OCI-LY1 (cell line): Measurements from ENCODE around the gene ABCA13.

Experiments
- H2AFZ ChIP-seq: fragments of 200-600 bp; sonication (generic), shearing (Covaris generic); 2 replicates; pipeline ENCODE4 v1.6.0; 2014; ENCODE audit warnings: antibody characterized with exemption, mild to moderate bottlenecking, low read length
- H3F3A ChIP-seq: fragments of 200-600 bp; sonication (generic), shearing (Covaris generic); 2 replicates; pipeline ENCODE4 v1.6.0; 2014; ENCODE audit warnings: mild to moderate bottlenecking, antibody characterized with exemption, low read length, moderate library complexity; ENCODE audit not compliant: insufficient read depth
- H3K27ac ChIP-seq: fragments of 200-600 bp; sonication (generic); 2 replicates; pipeline ENCODE4 v1.5.1; 2014; ENCODE audit warnings: low read length, mixed run types, mild to moderate bottlenecking, low read depth; ENCODE audit not compliant: poor library complexity, severe bottlenecking
- H3K27me3 ChIP-seq: fragments of 200-600 bp; sonication (generic); 2 replicates; pipeline ENCODE4 v1.6.0; 2014; ENCODE audit warnings: antibody characterized with exemption, mild to moderate bottlenecking, low read length, moderate library complexity; ENCODE audit not compliant: insufficient read depth
- H3K36me3 ChIP-seq: fragments of 200-600 bp; sonication (generic); 2 replicates; pipeline ENCODE4 v1.6.1; 2014; ENCODE audit warnings: mild to moderate bottlenecking, antibody characterized with exemption, low read length, moderate library complexity, mixed read lengths; ENCODE audit not compliant: insufficient read depth
- H3K4me1 ChIP-seq: fragments of 200-600 bp; sonication (generic); 2 replicates; pipeline ENCODE4 v1.5.1; 2014; ENCODE audit warnings: mild to moderate bottlenecking, low read length, moderate library complexity; ENCODE audit not compliant: insufficient read depth, severe bottlenecking
- H3K4me2 ChIP-seq: fragments of 200-600 bp; sonication (generic), shearing (Covaris generic); 2 replicates; pipeline ENCODE4 v1.6.1; 2014; ENCODE audit warnings: low read length
- H3K4me3 ChIP-seq: fragments of 200-600 bp; sonication (generic); 2 replicates; pipeline ENCODE4 v1.5.1; 2014; ENCODE audit warnings: low read length, low read depth, mild to moderate bottlenecking, mixed read lengths; ENCODE audit not compliant: poor library complexity, severe bottlenecking
- H3K79me2 ChIP-seq: fragments of 200-600 bp; shearing (Covaris generic); 2 replicates; pipeline ENCODE4 v1.6.1; 2016; ENCODE audit warnings: mixed run types, low read length, mixed read lengths; ENCODE audit not compliant: insufficient read depth
- H3K9ac ChIP-seq: fragments of 200-600 bp; sonication (generic), shearing (Covaris generic); 2 replicates; pipeline ENCODE4 v1.6.1; 2014; ENCODE audit warnings: mild to moderate bottlenecking, low read length, mixed read lengths
- H3K9me2 ChIP-seq: fragments of 200-600 bp; sonication (generic), shearing (Covaris generic); 2 replicates; pipeline ENCODE4 v1.6.1; 2014; ENCODE audit warnings: low read depth, mild to moderate bottlenecking, low read length, mixed read lengths
- H3K9me3 ChIP-seq: fragments of 200-600 bp; shearing (Covaris generic); 2 replicates; pipeline ENCODE4 v1.6.1; 2014; ENCODE audit warnings: low read length, mixed read lengths
- H4K20me1 ChIP-seq: fragments of 200-600 bp; sonication (generic), shearing (Covaris generic); 2 replicates; pipeline ENCODE4 v1.6.0; 2016; ENCODE audit warnings: mild to moderate bottlenecking, low read length; ENCODE audit not compliant: insufficient read depth
- CTCF ChIP-seq: fragments of 200-600 bp; sonication (generic), shearing (Covaris generic); IDR thresholded peaks from 2 replicates; pipeline ENCODE4 v1.5.1; 2017; ENCODE audit warnings: mild to moderate bottlenecking, antibody characterized with exemption, low read length, moderate library complexity, mixed read lengths
- EZH2 ChIP-seq: fragments of 200-600 bp; sonication (generic), shearing (Covaris generic); IDR thresholded peaks from 2 replicates; pipeline ENCODE4 v1.8.0; 2017; ENCODE audit warnings: borderline replicate concordance, mixed run types, mild to moderate bottlenecking, antibody characterized with exemption, low read length, moderate library complexity, mixed read lengths

ABCA13 gene

DNA sequence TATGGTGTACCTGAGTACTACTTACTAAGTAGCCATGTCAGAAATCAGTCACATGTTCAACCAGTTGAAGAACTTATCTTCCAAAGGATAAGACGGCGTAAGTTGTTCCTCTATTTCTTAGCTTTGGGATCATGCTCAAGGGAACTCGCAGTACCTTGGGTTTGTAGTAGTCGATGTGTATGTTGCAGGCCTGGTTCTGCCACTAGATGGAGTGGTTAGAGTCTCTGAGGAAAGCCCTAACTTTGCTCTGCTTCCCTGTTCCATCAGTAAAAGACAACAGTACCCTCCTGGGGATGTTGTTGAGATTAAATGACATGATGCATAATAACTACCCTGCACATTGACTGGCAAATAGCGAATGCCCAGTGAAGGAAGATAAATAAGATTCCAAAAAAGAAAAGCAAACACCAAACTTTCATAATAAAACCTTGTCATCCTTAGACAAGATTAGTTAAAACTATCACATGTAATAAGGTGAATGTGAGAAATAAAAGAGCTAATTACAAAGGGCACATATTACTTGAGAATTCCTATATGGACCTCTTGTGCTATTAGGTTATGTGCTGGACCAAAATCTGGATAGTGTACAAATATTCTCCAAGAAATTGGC lies 165.9 kb downstream of the ABCA13 start:
- Histone ChIP-seq H3K4me2 (no peak overlapping the region), H3K27me3 (no peaks in the 10 kb centered on the region), H3K9me2 (no peaks in the 10 kb centered on the region), H3K4me3 (no peak overlapping the region), H2AFZ (no peak overlapping the region), H3F3A (no peaks in the 10 kb centered on the region), H4K20me1 (no peaks in the 10 kb centered on the region), H3K4me1 (no peaks in the 10 kb centered on the region), H3K36me3 (no peaks in the 10 kb centered on the region), H3K9me3 (no peaks in the 10 kb centered on the region), H3K79me2 (no peaks in the 10 kb centered on the region), H3K27ac (no peak overlapping the region), H3K9ac (no peak overlapping the region)
- TF ChIP-seq CTCF (peak; percentile 65), EZH2 (no peak)

DNA sequence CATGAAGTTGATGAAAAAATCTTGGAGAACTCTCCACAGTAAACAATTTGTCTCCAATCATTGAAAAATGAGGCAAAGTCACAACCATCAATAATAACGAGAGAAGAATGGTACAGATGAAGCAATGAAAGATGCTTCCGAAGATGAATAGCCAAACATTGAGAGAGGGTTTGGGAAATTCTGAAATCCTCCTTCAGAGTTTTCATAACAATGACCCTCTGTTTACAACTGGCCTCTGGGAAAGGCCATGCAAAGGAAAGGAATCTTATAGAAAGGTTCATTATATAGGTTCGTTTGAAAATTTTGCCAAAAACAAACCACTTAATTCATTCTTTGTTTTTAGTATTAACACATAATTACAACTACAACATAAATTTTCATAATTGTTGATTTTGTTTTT lies 166.5 kb downstream of the ABCA13 start:
- TF ChIP-seq EZH2, result no peak
- TF ChIP-seq CTCF, result no peak
- Histone ChIP-seq H3K4me1 (no peaks in the 10 kb centered on the region), H3K79me2 (no peaks in the 10 kb centered on the region), H3K27me3 (no peaks in the 10 kb centered on the region), H3K27ac (no peak overlapping the region), H3K9me3 (no peaks in the 10 kb centered on the region), H4K20me1 (no peaks in the 10 kb centered on the region), H3K4me3 (no peak overlapping the region), H3K4me2 (no peak overlapping the region), H3K9me2 (no peaks in the 10 kb centered on the region), H3F3A (no peaks in the 10 kb centered on the region), H2AFZ (no peak overlapping the region), H3K9ac (no peak overlapping the region), H3K36me3 (no peaks in the 10 kb centered on the region)

- Histone ChIP-seq H2AFZ (no peak overlapping the region), H3K9me3 (no peaks in the 10 kb centered on the region), H3K4me1 (no peaks in the 10 kb centered on the region), H3K27ac (no peak overlapping the region), H4K20me1 (no peaks in the 10 kb centered on the region), H3K36me3 (no peaks in the 10 kb centered on the region), H3K79me2 (no peaks in the 10 kb centered on the region), H3K4me3 (no peak overlapping the region), H3K9ac (no peak overlapping the region), H3F3A (no peaks in the 10 kb centered on the region), H3K9me2 (no peaks in the 10 kb centered on the region), H3K27me3 (no peaks in the 10 kb centered on the region), H3K4me2 (no peak overlapping the region)
- TF ChIP-seq CTCF, result no peak
- no peak for TF ChIP-seq EZH2
These were observed 176.1 kb downstream of the ABCA13 start for GRCh38 chr7:48347230-48347825.
